KBM-7 (cell line): Measurements from ENCODE around the gene IL27RA.

Experiments
- DNase-seq: peaks from one replicate; pipeline ENCODE4 v3.0.0-alpha.2; 2015
- in situ Hi-C: fragments of 300-500 bp; cut with MboI; formaldehyde crosslinking; loops from 2 replicates; pipeline ENCODE4 v1.14.3; 2020; ENCODE audit warnings: low sequenced_read_pairs, low pct_unique_long_range_greater_than_20kb, mixed read lengths

The IL27RA gene

GRCh38 chr19:14093117-14093823 is 61.7 kb downstream of the IL27RA start:
- no peak for DNase-seq
- in situ Hi-C loops = no loop called here

- in situ Hi-C loops = no loop called here
Measured at GRCh38 chr19:14094854-14095253, 63.3 kb downstream of the IL27RA start.

DNA sequence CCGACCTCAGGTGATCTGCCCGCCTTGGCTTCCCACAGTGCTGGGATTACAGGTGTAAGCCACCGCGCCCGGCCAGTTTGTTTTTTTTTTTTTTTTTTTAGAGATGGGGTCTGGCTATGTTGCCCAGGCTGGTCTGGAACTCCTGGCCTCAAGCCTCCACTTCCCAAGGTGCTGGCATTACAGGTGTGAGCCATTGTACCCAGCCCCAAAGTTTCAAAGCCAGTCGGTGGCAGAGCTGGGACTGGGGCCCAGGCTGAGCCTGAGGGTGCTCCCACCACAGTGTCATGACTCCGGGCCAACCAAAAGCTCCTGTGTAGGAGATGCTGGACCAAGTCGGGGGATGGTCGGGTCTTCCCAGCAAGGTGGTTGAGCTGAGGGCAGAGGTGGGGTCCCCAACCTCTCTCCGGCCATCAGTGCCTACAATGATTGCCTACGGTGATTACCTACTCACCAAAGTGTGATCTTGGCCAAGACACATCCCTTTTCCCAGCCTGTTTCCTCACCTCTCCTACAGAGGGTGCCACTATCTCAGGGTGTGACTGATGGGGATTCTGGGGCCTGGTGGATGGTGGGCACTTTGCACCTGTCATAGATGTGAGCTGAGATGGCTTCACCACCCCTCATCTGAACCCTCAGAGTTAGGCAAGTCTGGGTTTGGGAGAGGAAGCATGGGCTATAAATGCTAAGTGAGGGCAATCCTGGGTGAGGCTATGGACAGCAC is 64.9 kb downstream of the IL27RA start:
- in situ Hi-C loops = no loop called here
- no peak for DNase-seq

More at GRCh38 chr19:14094854-14095253, 63.3 kb downstream of the IL27RA start:
- no peak for DNase-seq

GRCh38 chr19:14097532-14098151 is 66.1 kb downstream of the IL27RA start:
- in situ Hi-C loops = no loop called here
- no peak for DNase-seq

DNA sequence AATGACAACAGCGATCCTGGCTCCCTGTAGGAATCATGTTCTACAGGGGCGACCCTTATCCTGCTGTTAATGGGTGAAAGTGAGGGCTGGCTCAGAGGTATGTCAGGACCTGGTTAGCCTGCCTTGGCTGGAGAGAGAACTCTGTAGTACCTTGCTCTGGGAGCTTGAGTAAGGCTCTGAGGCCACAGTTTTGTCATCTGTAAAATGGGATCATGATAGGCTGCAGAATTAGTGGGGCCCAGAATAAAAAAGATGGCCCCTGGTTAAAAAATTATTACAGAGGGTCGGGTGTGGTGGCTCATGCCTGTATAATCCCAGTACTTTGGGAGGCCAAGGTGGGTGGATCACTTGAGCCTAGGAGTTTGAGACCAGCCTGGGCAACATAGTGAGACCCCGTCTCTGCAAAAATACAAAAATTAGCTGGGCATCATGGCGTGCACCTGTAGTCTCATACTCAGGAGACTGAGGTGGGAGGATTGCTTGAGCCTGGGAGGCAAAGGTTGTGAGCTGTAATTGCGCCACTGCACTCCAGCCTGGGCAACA is 69.5 kb downstream of the IL27RA start:
- DNase-seq = no peak
- in situ Hi-C loops = no loop called here

DNA sequence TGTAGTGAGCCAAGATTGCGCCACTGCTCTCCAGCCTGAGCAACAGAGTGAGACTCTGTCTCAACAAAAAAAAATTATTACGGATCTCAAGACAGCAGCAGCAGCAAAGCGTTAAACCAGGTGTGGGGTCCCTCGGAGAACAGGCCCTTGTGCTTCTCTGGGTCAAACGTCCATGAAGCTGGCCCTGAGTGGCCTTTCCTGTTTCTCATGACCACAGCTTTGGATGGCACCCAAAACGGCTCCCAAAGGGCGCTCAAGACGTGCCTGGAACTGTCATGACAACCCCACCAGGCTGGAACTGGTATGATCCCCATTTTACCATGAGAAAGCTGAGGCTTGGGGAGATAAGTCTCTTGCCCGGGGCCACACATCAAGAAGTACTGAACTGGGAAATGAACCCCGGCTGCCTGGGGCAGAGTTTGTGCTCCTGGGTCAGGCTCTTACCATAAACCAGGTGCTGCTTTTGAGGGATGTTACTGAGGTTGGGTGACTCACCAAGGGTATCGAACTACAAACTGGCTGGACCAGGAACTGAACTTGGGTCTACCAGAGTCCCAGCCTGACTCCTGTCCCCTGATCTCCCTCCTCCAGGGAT is 70.6 kb downstream of the IL27RA start:
- in situ Hi-C loops = no loop called here
- no peak for DNase-seq

DNA sequence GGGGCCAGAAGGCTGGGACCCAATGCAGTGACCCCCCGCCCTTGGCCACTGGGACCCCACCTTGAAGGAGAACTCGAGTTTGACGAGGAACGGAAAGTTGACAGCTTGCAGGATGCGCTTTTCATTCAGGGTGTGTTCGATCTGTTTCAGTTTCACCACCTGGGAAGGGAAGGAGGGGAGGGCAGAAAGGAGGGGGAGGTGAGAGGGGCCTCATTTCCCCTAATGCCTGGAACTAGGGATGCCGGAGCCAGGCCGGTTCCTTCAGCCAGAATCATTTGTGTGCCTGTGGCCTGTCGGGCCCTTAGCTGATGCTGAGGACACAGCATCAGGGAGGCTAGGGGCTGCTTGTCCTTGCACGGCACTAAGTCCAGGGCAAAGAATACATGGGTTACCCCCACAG is 71.2 kb downstream of the IL27RA start:
- DNase-seq = no peak
- in situ Hi-C loops = no loop called here
